SH-SY5Y (cell line): Measurements from ENCODE around the gene CCDC136.

Experiments
- GATA2 ChIP-seq: IDR thresholded peaks from 2 replicates; pipeline ENCODE4 v1.6.1; 2011; ENCODE audit warnings: mild to moderate bottlenecking, low read depth, low read length
- GATA3 ChIP-seq: IDR thresholded peaks from 2 replicates; pipeline ENCODE4 v1.6.1; 2011; ENCODE audit warnings: low read depth, mild to moderate bottlenecking, low read length, moderate library complexity

- TF ChIP-seq GATA3 (no peak), GATA2 (no peak)
These were observed 66.8 kb downstream of the CCDC136 start for GRCh38 chr7:128858380-128859231.
